H1 (cell line): ENCODE measurements around the gene FNDC11. TPM values are rescaled to one million over a fixed set of nuclear protein-coding genes. Genes with fewer than 3 reads are reported as not detected.

ENCODE experiments used
- CBX5 ChIP-seq: fragments of 300-800, 300-1000 bp; sonication (generic); IDR thresholded peaks from 2 replicates; pipeline ENCODE4 v1.7.1; 2016; ENCODE audit warnings: antibody characterized with exemption, low read length, low read depth
- CHD1 ChIP-seq: IDR thresholded peaks from 2 replicates; pipeline ENCODE4 v1.6.1; 2012; ENCODE audit warnings: low read depth, low read length, improper control_type of control experiment
- E2F6 ChIP-seq: IDR thresholded peaks from 2 replicates; pipeline ENCODE4 v1.6.1; 2012; ENCODE audit warnings: inconsistent platforms
- POLR2AphosphoS5 ChIP-seq: IDR thresholded peaks from 2 replicates; pipeline ENCODE4 v1.6.1; 2011; ENCODE audit warnings: low read depth, low read length
- SAP30 ChIP-seq: fragments of 300-600 bp; sonication (generic); IDR thresholded peaks from 2 replicates; pipeline ENCODE4 v1.7.1; 2012; ENCODE audit warnings: low read length, moderate library complexity, mild to moderate bottlenecking, inconsistent platforms; ENCODE audit not compliant: insufficient read depth, insufficient replicate concordance
- SIRT6 ChIP-seq: IDR thresholded peaks from one replicate; pipeline ENCODE4 v1.7.1; 2012; ENCODE audit warnings: low read length, inconsistent platforms
- SUZ12 ChIP-seq: fragments of 200-600 bp; sonication (generic); IDR thresholded peaks from 2 replicates; pipeline ENCODE4 v1.6.1; 2012; ENCODE audit warnings: mild to moderate bottlenecking, inconsistent platforms, low read length, moderate library complexity, mixed read lengths
- TCF12 ChIP-seq: IDR thresholded peaks from 2 replicates; pipeline ENCODE4 v1.6.1; 2011; ENCODE audit warnings: low read depth, mild to moderate bottlenecking, low read length
- polyA plus RNA-seq, 7 experiments: library from polyadenylated mRNA; depleted of rRNA in 3 of 7; stranded (reverse) in 5 of 7; unstranded in 2 of 7; fragments of >200 nt in 5 of 7; fragments of 200-250 nt in 2 of 7; gene quantifications; 1 replicate in 5 of 7; 2 replicates in 1 of 7; 4 replicates in 1 of 7; pipeline versions ENCODE4 v1.2.1 to v1.2.3, GENCODE V29; 2011 to 2013; ENCODE audit warnings: missing spikeins in 2 of 7, mixed read lengths in 2 of 7
- total RNA-seq: library from RNA; stranded (reverse); fragmentation: NEBNext Ultra II Directional; extraction: Animal tissue kit (Norgen Biotek cat#: 25700); gene quantifications from 2 replicates; pipeline ENCODE4 v1.2.1, GENCODE V29; 2021

Gene FNDC11
- total and polyA plus RNA-seq, 2 of the 8 experiments (the other 6 are each of a cell fraction or from before 2014, with no cell fraction given) = 2.6 to 8.8 TPM

GRCh38 chr20:63564036-63564810 is 10.3 kb downstream of the FNDC11 start (continued):
- no peak for TF ChIP-seq SAP30
- TF ChIP-seq CBX5 = no peak
- TF ChIP-seq E2F6 = no peak
- no peak for TF ChIP-seq POLR2AphosphoS5
- no peak for TF ChIP-seq TCF12
- TF ChIP-seq CHD1 = no peak
- no peak for TF ChIP-seq SIRT6
- no peak for TF ChIP-seq SUZ12
